Mesangial cell (primary cell): ENCODE results near the gene EMC1. TPM values are rescaled to one million over a fixed set of nuclear protein-coding genes. Genes with fewer than 3 reads are reported as not detected.

Source experiments
- total RNA-seq: library from RNA; depleted of rRNA; stranded (reverse); fragments of >200 nt; gene quantifications from 2 replicates; pipeline ENCODE4 v1.2.3, GENCODE V29; 2015

Gene EMC1
- total RNA-seq: 61.4 and 96.3 TPM in 2 replicates

DNA sequence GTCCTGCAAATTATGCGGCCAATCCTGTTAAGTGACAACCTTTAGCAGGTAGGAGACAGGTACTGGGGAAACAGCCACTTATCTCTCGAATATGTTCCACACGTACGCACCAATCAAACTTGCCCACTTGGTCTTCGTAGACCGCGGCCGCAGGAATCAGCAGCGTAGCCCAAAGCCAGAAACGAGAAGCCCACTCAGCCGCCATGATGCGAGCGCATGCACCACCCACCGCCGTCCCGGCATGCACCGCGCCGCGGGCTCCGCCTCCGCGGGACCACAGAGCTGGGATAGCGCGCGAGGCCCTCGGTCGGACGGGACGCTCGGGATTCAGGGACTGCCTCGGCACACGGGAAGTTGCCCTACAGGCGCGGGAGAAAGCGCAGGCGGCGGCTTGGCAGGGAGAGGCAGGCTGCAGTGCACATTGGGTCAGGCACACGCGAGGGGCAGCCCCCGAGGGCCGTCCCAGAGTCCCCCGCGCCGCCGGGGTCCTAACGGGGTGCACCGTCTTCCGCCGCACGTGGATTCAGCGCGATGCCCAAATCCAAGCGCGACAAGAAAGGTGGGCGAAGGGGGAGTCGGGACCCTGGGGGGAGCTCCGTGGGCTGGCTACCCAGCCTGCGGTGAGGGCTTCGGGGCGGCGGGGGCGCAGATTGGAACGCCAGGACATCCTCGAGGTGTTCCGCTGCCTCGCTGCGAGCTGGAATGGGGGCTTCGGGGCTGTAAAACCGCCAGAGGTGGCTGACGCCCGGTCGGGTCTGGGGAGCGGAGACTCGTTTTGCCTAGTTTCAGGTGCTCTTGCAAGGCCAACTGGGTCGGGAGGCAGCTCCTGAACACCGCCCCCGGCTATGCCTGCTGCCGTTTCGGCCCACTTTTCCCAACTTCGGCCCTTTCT lies at the start of gene EMC1, which contains the start of gene MRTO4:
Gene EMC1 (minus strand): TSS at position 220 of the 892 bp plus-strand sequence. CDS start 15 bp downstream, at position 205.
Gene MRTO4 (plus strand): TSS at position 501 of the 892 bp plus-strand sequence. CDS start 31 bp downstream, at position 532.

DNA sequence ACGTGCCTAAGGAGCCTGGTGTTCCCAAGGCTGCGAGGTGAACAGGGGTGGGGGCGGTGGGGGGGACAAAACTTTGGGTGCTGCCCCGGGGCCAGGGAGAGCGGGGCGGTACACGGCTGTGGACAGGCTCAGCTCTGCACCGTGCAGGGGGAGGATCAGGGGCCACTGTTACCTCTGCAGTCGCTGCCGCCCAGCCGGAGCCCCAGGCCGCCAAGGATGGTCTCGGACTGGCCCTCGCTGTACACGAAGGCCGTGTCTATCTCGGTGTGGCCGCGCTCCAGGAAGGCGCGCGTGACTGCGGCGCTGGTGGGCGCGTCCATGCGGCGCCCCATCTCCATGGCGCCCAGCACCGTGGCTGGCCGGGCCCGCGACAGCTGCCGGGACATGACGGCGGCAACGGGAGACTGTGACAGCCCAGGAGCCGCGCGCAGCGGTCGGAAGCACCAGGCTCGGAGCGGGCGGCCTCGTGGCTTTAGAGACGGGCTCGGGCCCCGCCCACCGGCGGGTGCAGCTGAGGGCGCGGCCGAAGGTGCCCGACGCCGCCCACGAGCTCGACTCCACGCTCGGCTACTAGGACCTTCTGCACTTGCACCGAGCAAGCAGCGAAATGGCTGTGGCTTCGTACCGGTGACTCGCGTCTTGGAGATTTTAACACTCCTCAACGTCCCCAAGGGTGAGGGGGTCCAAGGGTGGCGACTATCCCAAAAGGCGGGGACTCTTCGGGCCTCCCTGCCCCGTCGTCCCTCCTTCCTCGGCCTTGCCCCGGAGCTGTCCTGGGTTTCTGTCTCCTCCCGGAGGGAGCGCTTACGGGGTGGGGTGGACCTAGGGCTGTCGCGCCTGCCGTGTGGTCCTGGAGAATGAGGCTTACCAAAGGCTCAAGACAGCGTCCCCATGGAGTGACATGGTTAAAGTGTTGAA lies 37.3 kb upstream of the EMC1 start, which contains the start of gene AKR7A3:
Gene AKR7A3 (minus strand): TSS at position 447 of the 918 bp plus-strand sequence. CDS start 61 bp downstream, at position 386.

DNA sequence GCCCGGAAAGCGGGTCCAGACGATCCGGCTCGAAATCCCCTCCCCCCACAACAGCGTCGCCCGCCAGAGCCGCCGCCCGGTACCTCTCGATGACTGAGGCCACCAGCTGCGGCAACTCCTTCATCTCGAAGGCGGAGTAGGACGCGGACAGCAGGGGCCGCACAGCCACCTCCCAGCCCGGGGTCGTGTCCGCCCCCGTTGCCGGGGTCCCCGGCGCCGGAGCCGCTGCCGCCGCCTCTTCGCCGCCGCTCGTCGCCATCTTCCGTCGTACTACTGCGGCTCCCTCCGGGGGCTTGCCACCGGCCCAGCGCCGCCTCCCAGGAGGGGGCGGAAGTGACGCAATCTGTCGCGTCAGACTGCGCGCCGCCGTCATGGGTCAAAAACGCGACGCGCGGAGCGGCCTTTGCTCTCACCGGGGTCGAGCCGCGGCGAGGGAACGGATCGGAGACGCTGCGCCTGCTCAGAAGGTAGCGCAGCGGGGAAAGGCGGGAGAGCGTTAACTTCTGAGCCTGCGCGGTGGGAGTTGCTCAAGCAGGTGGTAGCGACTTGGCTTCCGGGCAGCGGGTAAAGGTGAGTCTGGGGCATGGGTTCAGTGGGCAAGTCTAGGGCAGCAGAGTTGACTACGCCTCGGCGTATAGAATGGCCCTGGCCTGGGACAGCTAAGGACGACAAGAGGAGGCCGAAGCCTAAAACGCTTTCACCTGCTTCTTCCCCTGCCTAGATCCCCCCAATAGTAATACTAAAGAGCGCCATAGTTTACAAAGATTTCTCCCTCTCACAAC lies 41.1 kb downstream of the EMC1 start, which contains the start of gene UBR4:
Gene UBR4 (minus strand): TSS at position 277 of the 782 bp plus-strand sequence. CDS start 18 bp downstream, at position 259.

Other genes starting within 250 kb of the EMC1 start
- gene UBR4, start 41.3 kb downstream of the EMC1 start, total RNA-seq: 95.3 and 115 TPM in 2 replicates
- 25.9 and 63.7 TPM in 2 replicates for gene MRTO4, start 281 bp upstream of the EMC1 start, total RNA-seq
- gene AKR7A3, start 37.2 kb upstream of the EMC1 start, total RNA-seq: 0.51 and 0.65 TPM in 2 replicates
- 102 and 116 TPM in 2 replicates for gene AKR7A2, start 60.6 kb upstream of the EMC1 start, total RNA-seq
- gene SLC66A1, start 60.8 kb upstream of the EMC1 start, total RNA-seq: 25.6 and 36.8 TPM in 2 replicates
- 112 and 125 TPM in 2 replicates for gene CAPZB, start 234.0 kb upstream of the EMC1 start, total RNA-seq